CD8-positive, alpha-beta memory T cell (primary cell): ENCODE data around the gene CD164L2. TPM values are rescaled to one million over a fixed set of nuclear protein-coding genes. Genes with fewer than 3 reads are reported as not detected.

Source experiments
- CTCF ChIA-PET: fragments of 350-600 bp; sonication (Branson Sonifier 250); formaldehyde crosslinking; loops from one replicate; lab custom pipeline; 2021; ENCODE audit warnings: antibody characterized with exemption; lab: Charles Lee
- POLR2A ChIA-PET: fragments of 350-600 bp; sonication (Branson Sonifier 250); formaldehyde crosslinking; loops from one replicate; lab custom pipeline; 2021; ENCODE audit warnings: antibody characterized with exemption; lab: Charles Lee
- DNase-seq, 5 donors: peaks; one replicate each; pipeline versions ENCODE4 v3.0.0 to v3.0.0-alpha.2; 2020 to 2022; ENCODE audit warnings: mixed read lengths in 1 of 5
- H3K27ac ChIP-seq: one replicate; pipeline ENCODE4 v1.7.0; 2013; ENCODE audit warnings: low read depth, mild to moderate bottlenecking, low read length, moderate library complexity
- H3K27me3 ChIP-seq: 2 replicates; pipeline ENCODE4 v1.7.0; 2013; ENCODE audit warnings: low read length, mild to moderate bottlenecking; ENCODE audit not compliant: insufficient read depth, poor library complexity, severe bottlenecking
- H3K36me3 ChIP-seq: 2 replicates; pipeline ENCODE4 v1.7.0; 2013; ENCODE audit warnings: mild to moderate bottlenecking, low read length, moderate library complexity; ENCODE audit not compliant: insufficient read depth
- H3K4me1 ChIP-seq: 2 replicates; pipeline ENCODE4 v1.7.0; 2013; ENCODE audit warnings: mild to moderate bottlenecking, low read length, moderate library complexity; ENCODE audit not compliant: insufficient read depth
- H3K4me3 ChIP-seq: 2 replicates; pipeline ENCODE4 v1.7.0; 2013; ENCODE audit warnings: mild to moderate bottlenecking, low read length
- H3K9me3 ChIP-seq: 2 replicates; pipeline ENCODE4 v1.7.0; 2013; ENCODE audit warnings: mild to moderate bottlenecking, low read length
- H3K27ac Mint-ChIP-seq, 8 donors: one replicate each; pipeline ENCODE4 v1.8.0; 2020 to 2021; ENCODE audit warnings: mixed read lengths in 8 of 8, mild to moderate bottlenecking in 6 of 8, inconsistent platforms in 3 of 8, moderate library complexity in 3 of 8
- H3K27me3 Mint-ChIP-seq, 2 donors: one replicate each; pipeline ENCODE4 v1.8.0; 2020 to 2021; ENCODE audit warnings: mixed read lengths in 2 of 2, mild to moderate bottlenecking in 1 of 2, moderate library complexity in 1 of 2
- H3K36me3 Mint-ChIP-seq, 3 donors: one replicate each; pipeline ENCODE4 v1.8.0; 2020 to 2021; ENCODE audit warnings: mixed read lengths in 3 of 3, inconsistent platforms in 1 of 3, mild to moderate bottlenecking in 1 of 3
- H3K4me1 Mint-ChIP-seq, 3 donors: one replicate each; pipeline ENCODE4 v1.8.0; 2020 to 2021; ENCODE audit warnings: mixed read lengths in 3 of 3, inconsistent platforms in 1 of 3, mild to moderate bottlenecking in 1 of 3
- H3K4me3 Mint-ChIP-seq, 7 donors: one replicate each; pipeline ENCODE4 v1.8.0; 2020 to 2021; ENCODE audit warnings: mixed read lengths in 7 of 7, mild to moderate bottlenecking in 6 of 7, moderate library complexity in 4 of 7, inconsistent platforms in 2 of 7
- H3K9me3 Mint-ChIP-seq, 5 donors: one replicate each; pipeline ENCODE4 v1.8.0; 2020 to 2022; ENCODE audit warnings: mixed read lengths in 5 of 5, mild to moderate bottlenecking in 3 of 5, moderate library complexity in 2 of 5, inconsistent platforms in 1 of 5
- polyA plus RNA-seq: library from polyadenylated mRNA; unstranded; fragments of 300-500 nt; fragmentation: Illumina TruSeq; gene quantifications from one replicate; pipeline ENCODE4 v1.2.3, GENCODE V29; 2021
- total RNA-seq, 2 experiments: library from RNA; stranded (reverse); gene quantifications; one replicate each; pipeline ENCODE4 v1.2.3, GENCODE V29; 2021

CD164L2 gene
- total and polyA plus RNA-seq, 3 experiments from 2014 or later = not detected

GRCh38 chr1:27372808-27373690, 10.1 kb downstream of the CD164L2 start:
- H3K27ac Mint-ChIP-seq = peak overlapping the region in 2 of 8 donors; percentile 29
- POLR2A ChIA-PET = no interaction called here

DNA sequence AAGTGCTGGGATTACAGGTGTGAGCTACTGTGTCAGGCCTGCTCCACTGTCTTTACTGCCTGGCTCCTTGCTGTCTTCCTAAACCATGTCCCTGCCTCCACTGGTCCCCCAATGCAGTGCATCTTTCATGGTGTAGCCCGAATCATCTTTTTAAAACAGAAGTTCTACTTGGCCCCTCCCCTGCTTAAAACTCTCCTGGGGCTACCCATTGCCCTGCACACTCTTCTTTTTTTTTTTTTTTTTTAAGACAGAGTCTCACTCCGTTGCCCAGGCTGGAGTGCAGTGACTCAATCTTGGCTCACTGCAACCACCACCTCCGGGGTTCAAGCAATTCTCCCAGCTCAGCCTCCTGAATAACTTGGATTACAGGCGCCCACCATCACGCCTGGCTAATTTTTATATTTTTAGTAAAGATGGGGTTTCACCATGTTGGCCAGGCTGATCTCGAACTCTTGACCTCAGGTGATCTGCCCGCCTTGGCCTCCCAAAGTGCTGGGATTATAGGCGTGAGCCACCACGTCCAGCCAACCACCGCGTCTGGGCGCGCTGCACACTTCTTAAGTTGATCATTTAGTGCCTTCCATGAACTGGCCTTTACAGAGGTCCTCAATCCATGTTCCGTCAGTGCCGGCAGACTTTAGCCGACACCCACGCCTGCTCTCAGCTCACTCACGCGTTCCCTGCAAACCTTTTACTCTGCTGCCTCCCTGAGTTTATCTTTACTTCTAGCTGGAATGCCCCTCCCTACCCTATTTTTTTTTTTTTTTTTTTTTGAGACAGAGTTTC, 10.9 kb downstream of the CD164L2 start:
- Mint-ChIP-seq H3K4me1 (no peaks in the 10 kb centered on the region), H3K27ac (no peak overlapping the region), H3K4me3 (no peak overlapping the region), H3K9me3 (no peaks in the 10 kb centered on the region), H3K27me3 (peaks cover 2 to 3% of the 10 kb centered on the region in 2 donors), H3K36me3 (no peaks in the 10 kb centered on the region)
- no peak overlapping the region for H3K27ac ChIP-seq
- DNase-seq = no peak
- H3K4me1 ChIP-seq = no peaks in the 10 kb centered on the region
- no peaks in the 10 kb centered on the region for H3K27me3 ChIP-seq
- POLR2A ChIA-PET = no interaction called here
- H3K9me3 ChIP-seq = no peaks in the 10 kb centered on the region
- H3K36me3 ChIP-seq = no peaks in the 10 kb centered on the region
- H3K4me3 ChIP-seq = no peak overlapping the region
- CTCF ChIA-PET = interaction anchor here (1.0 to 8.4 kb wide), 3 partner anchors 15 to 71 kb away, joined by 4 to 77 read pairs (median 4); no protein-coding TSS in a partner anchor

More at GRCh38 chr1:27372808-27373690, 10.1 kb downstream of the CD164L2 start:
- H3K4me1 Mint-ChIP-seq = no peaks in the 10 kb centered on the region
- CTCF ChIA-PET = interaction anchor here (1.5 to 8.4 kb wide), 2 partner anchors 16 to 35 kb away, joined by 4 to 77 read pairs; no protein-coding TSS in a partner anchor
- H3K36me3 ChIP-seq = no peaks in the 10 kb centered on the region
- H3K4me3 ChIP-seq = no peak overlapping the region
- H3K4me3 Mint-ChIP-seq = peak overlapping the region in 1 of 7 donors; percentile 54
- H3K4me1 ChIP-seq = no peaks in the 10 kb centered on the region
- no peaks in the 10 kb centered on the region for H3K9me3 Mint-ChIP-seq
- H3K27me3 ChIP-seq = no peaks in the 10 kb centered on the region
- no peaks in the 10 kb centered on the region for H3K9me3 ChIP-seq
- H3K36me3 Mint-ChIP-seq = no peaks in the 10 kb centered on the region
- no peak overlapping the region for H3K27ac ChIP-seq
- H3K27me3 Mint-ChIP-seq = peaks cover 3 to 4% of the 10 kb centered on the region in 2 donors
- DNase-seq = no peak

GRCh38 chr1:27368869-27369582, 14.1 kb downstream of the CD164L2 start:
- Mint-ChIP-seq H3K4me3 (no peak overlapping the region), H3K9me3 (no peaks in the 10 kb centered on the region), H3K36me3 (no peaks in the 10 kb centered on the region), H3K4me1 (peaks cover 14 to 22% (median 16%) of the 10 kb centered on the region in 3 donors), H3K27me3 (no peaks in the 10 kb centered on the region), H3K27ac (no peak overlapping the region)
- Histone ChIP-seq H3K4me3 (no peak overlapping the region), H3K4me1 (peaks cover 19% of the 10 kb centered on the region), H3K9me3 (no peaks in the 10 kb centered on the region), H3K27me3 (no peaks in the 10 kb centered on the region), H3K36me3 (no peaks in the 10 kb centered on the region), H3K27ac (no peak overlapping the region)
- POLR2A ChIA-PET = no interaction called here
- CTCF ChIA-PET = interaction anchor here (1.0 to 8.4 kb wide), 5 partner anchors 12 to 68 kb away, joined by 3 to 77 read pairs (median 5); no protein-coding TSS in a partner anchor
- DNase-seq = no peak

DNA sequence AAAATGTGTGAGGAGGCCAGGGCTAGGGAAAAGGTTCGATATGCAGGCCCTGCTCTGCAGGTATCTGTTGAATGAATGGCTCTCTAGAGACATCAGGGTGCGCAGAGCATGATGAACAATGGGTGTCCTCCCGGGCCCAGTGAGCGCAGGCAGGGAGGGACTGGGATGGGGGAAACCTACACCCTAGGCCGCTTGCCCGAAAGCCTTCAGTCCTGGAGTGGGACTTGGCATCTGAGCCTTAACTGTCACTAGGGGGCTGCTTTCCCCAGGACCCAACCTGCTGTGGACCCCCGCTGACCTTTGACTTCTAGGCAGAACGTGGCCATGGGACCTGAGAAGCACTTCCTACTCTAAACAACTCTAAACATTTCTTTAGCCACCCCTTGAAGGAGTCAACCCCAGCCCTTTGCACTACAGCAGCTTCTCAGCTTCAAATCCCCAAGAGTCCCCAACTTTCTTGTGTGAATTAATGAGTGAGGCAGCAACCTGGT, 15.9 kb downstream of the CD164L2 start:
- Mint-ChIP-seq H3K4me3 (peak overlapping the region; percentile 43 to 85 (median 74)), H3K27me3 (no peaks in the 10 kb centered on the region), H3K36me3 (no peaks in the 10 kb centered on the region), H3K9me3 (no peaks in the 10 kb centered on the region), H3K4me1 (peaks cover 16 to 22% (median 19%) of the 10 kb centered on the region in 3 donors), H3K27ac (peak overlapping the region in 4 of 8 donors; percentile 41 to 56 (median 51))
- Histone ChIP-seq H3K9me3 (no peaks in the 10 kb centered on the region), H3K4me1 (peaks cover 19% of the 10 kb centered on the region), H3K36me3 (no peaks in the 10 kb centered on the region), H3K4me3 (no peak overlapping the region), H3K27me3 (no peaks in the 10 kb centered on the region), H3K27ac (peak overlapping the region; percentile 80)
- CTCF ChIA-PET = interaction anchor here (0.9 to 8.4 kb wide), 15 partner anchors 10 to 239 kb away, joined by 3 to 77 read pairs (median 5); partner anchors contain the start of genes CD164L2 and SYTL1
- no peak for DNase-seq
- POLR2A ChIA-PET = interaction anchor here (1.7 kb wide), 1 partner anchor 18 kb away, joined by 4 read pairs; no protein-coding TSS in a partner anchor

DNA sequence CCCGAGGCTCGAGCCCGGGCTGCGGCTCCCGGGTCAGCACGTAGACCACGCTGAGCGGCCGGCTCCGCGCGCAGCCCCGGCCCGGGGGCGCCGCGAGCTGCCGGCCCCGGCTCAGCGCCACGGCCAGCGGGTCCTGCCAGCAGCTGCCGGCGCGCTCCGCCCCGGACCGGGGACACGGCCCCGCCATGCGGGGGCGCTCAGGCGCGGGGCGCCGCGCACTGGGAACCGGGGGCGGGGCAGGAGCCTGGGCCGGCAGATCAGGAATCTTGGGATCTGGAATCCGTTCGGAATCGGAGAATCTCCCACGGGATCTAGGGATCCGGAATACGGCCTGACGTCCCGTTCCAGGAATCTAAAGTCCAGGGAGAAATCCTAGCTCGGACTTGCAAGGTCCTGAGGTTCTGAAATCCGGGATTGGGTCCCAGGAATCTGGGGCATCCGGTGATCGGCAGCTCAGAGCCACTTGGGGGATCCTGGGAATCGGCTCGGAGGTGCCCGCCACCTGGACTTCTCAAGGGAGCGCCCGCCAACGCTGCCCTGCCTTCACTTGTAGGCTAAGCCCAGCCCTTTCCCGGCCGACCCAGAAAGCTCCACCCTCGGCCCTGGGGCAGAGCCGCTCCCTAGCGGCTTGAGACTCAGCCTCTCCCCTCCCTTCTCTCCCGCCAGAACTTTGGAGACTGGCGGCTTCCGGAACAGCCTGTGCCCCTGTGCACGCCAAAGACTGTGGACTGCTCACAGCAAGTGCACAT, 16.5 kb downstream of the CD164L2 start, which contains the start of gene MAP3K6:
Gene MAP3K6 (minus strand): TSS at position 551 of the 749 bp plus-strand sequence. CDS start 364 bp downstream, at position 187.
- POLR2A ChIA-PET = interaction anchor here (0.8 to 2.0 kb wide), 5 partner anchors 10 to 25 kb away, joined by 3 to 16 read pairs (median 4); partner anchors contain the start of gene SYTL1
- H3K9me3 Mint-ChIP-seq = no peaks in the 10 kb centered on the region

DNA sequence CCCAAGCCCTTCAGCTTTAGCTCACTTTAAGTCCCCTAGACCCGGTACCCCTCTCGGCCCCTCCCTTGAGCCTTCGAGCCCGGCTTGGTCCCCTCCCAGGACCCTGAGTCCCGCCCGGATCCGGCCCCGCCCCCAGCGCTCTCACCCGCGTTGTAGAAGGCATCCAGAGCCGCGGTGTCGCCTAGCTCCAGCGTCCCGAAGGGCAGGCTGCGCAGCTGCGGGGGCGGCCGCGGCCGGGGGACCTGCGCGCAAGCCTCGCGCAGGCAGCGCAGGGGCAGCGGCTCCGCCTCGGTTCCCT, 17.1 kb downstream of the CD164L2 start:
- Histone ChIP-seq H3K9me3 (no peaks in the 10 kb centered on the region), H3K4me3 (peak overlapping the region; percentile 62), H3K27me3 (no peaks in the 10 kb centered on the region), H3K36me3 (no peaks in the 10 kb centered on the region), H3K4me1 (peaks cover 19% of the 10 kb centered on the region), H3K27ac (peak overlapping the region; percentile 47)
- H3K27ac Mint-ChIP-seq = peak overlapping the region in 6 of 8 donors; percentile 37 to 93 (median 80)
- H3K36me3 Mint-ChIP-seq = no peaks in the 10 kb centered on the region
- peak; percentile 54 to 79 (median 55) for DNase-seq
- POLR2A ChIA-PET = interaction anchor here (0.7 to 2.0 kb wide), 7 partner anchors 10 to 33 kb away, joined by 3 to 16 read pairs (median 4); partner anchors contain the start of gene SYTL1
- H3K4me3 Mint-ChIP-seq = peak overlapping the region; percentile 85 to 95 (median 87)
- H3K9me3 Mint-ChIP-seq = no peaks in the 10 kb centered on the region
- H3K27me3 Mint-ChIP-seq = no peaks in the 10 kb centered on the region
- CTCF ChIA-PET = interaction anchor here (0.6 to 8.4 kb wide), 19 partner anchors 9 to 303 kb away, joined by 3 to 77 read pairs (median 5); partner anchors contain the start of genes CD164L2, FCN3 and SYTL1
- H3K4me1 Mint-ChIP-seq = peaks cover 16 to 22% (median 22%) of the 10 kb centered on the region in 3 donors

More for the DNA sequence above, 16.5 kb downstream of the CD164L2 start, which contains the start of gene MAP3K6:
- CTCF ChIA-PET = interaction anchor here (0.6 to 8.4 kb wide), 20 partner anchors 8 to 303 kb away, joined by 3 to 77 read pairs (median 4); partner anchors contain the start of genes CD164L2, FCN3 and SYTL1
- Mint-ChIP-seq H3K27me3 (no peaks in the 10 kb centered on the region), H3K4me3 (peak within 1 kb of the TSS; percentile 85 to 95 (median 87)), H3K4me1 (peaks cover 16 to 22% (median 22%) of the 10 kb centered on the region in 3 donors), H3K36me3 (no peaks in the 10 kb centered on the region), H3K27ac (peak within 1 kb of the TSS in 7 of 8 donors; percentile 37 to 93 (median 78))
- Histone ChIP-seq H3K9me3 (no peaks in the 10 kb centered on the region), H3K4me1 (peaks cover 19% of the 10 kb centered on the region), H3K27ac (peak within 1 kb of the TSS; percentile 80), H3K36me3 (no peaks in the 10 kb centered on the region), H3K27me3 (no peaks in the 10 kb centered on the region), H3K4me3 (peak within 1 kb of the TSS; percentile 62)
- DNase-seq = peak in 2 of 5 donors; percentile 27 to 41
